DOHH2 (cell line): ENCODE data around the gene LTO1.
A peak's percentile ranks its signal among the peaks of the same experiment; 100 is the strongest.

Source experiments
- H3F3A ChIP-seq: fragments of 200-600 bp; sonication (generic), shearing (Covaris generic); 2 replicates; pipeline ENCODE4 v1.6.0; 2016; ENCODE audit warnings: antibody characterized with exemption, mild to moderate bottlenecking; ENCODE audit not compliant: control insufficient read depth, insufficient read depth
- H3K27ac ChIP-seq: fragments of 200-600 bp; sonication (generic); 2 replicates; pipeline ENCODE4 v1.5.1; 2014; ENCODE audit warnings: low read depth, mild to moderate bottlenecking, low read length, moderate library complexity
- H3K27me3 ChIP-seq: fragments of 200-600 bp; sonication (generic); 2 replicates; pipeline ENCODE4 v1.6.1; 2014; ENCODE audit warnings: mild to moderate bottlenecking, low read length, mixed read lengths; ENCODE audit not compliant: control insufficient read depth
- H3K36me3 ChIP-seq: fragments of 200-600 bp; sonication (generic); 2 replicates; pipeline ENCODE4 v1.6.1; 2014; ENCODE audit warnings: mild to moderate bottlenecking, low read length, moderate library complexity, mixed read lengths; ENCODE audit not compliant: control insufficient read depth
- H3K4me1 ChIP-seq: fragments of 200-600 bp; sonication (generic); 2 replicates; pipeline ENCODE4 v1.6.1; 2014; ENCODE audit warnings: mild to moderate bottlenecking, low read length, mixed read lengths; ENCODE audit not compliant: control insufficient read depth
- H3K4me2 ChIP-seq: fragments of 200-600 bp; sonication (generic); 2 replicates; pipeline ENCODE4 v1.6.0; 2014; ENCODE audit warnings: mild to moderate bottlenecking, low read length, moderate library complexity
- H3K4me3 ChIP-seq: fragments of 200-600 bp; sonication (generic); 2 replicates; pipeline ENCODE4 v1.5.1; 2014; ENCODE audit warnings: mild to moderate bottlenecking, low read length, mixed read lengths
- H3K79me2 ChIP-seq: fragments of 200-600 bp; sonication (generic); 2 replicates; pipeline ENCODE4 v1.6.1; 2014; ENCODE audit warnings: mild to moderate bottlenecking, low read length, mixed read lengths; ENCODE audit not compliant: control insufficient read depth
- H3K9me2 ChIP-seq: fragments of 200-600 bp; sonication (generic); replicated peaks from 2 replicates; pipeline ENCODE4 v1.6.1; 2014; ENCODE audit warnings: mild to moderate bottlenecking, low read length, mixed read lengths; ENCODE audit not compliant: control insufficient read depth
- H3K9me3 ChIP-seq: fragments of 200-600 bp; sonication (generic); 2 replicates; pipeline ENCODE4 v1.6.1; 2014; ENCODE audit warnings: antibody characterized with exemption, low read length, mixed read lengths; ENCODE audit not compliant: control insufficient read depth, insufficient read depth
- H4K20me1 ChIP-seq: fragments of 200-600 bp; sonication (generic); 2 replicates; pipeline ENCODE4 v1.6.0; 2014; ENCODE audit warnings: low read depth, mild to moderate bottlenecking, antibody characterized with exemption, low read length, moderate library complexity; ENCODE audit not compliant: control insufficient read depth, insufficient read depth
- CTCF ChIP-seq: fragments of 200-600 bp; sonication (generic); IDR thresholded peaks from one replicate; pipeline ENCODE4 v1.5.1; 2014; ENCODE audit warnings: antibody characterized with exemption, mild to moderate bottlenecking, low read depth, low read length; ENCODE audit not compliant: poor library complexity, severe bottlenecking
- EZH2phosphoT487 ChIP-seq: fragments of 200-600 bp; sonication (generic); IDR thresholded peaks from 2 replicates; pipeline ENCODE4 v1.6.1; 2017; ENCODE audit warnings: borderline replicate concordance, mild to moderate bottlenecking, antibody characterized with exemption, low read length, moderate library complexity, mixed read lengths

The LTO1 gene

GRCh38 chr11:69686452-69686851, 11.3 kb upstream of the LTO1 start:
- Histone ChIP-seq H3K4me1 (no peaks in the 10 kb centered on the region), H3K27ac (no peak overlapping the region), H3K9me2 (no peaks in the 10 kb centered on the region), H3F3A (no peaks in the 10 kb centered on the region), H3K4me3 (no peak overlapping the region), H3K4me2 (no peak overlapping the region), H3K27me3 (peaks cover 3% of the 10 kb centered on the region), H3K36me3 (no peaks in the 10 kb centered on the region), H4K20me1 (no peaks in the 10 kb centered on the region), H3K79me2 (no peaks in the 10 kb centered on the region), H3K9me3 (no peaks in the 10 kb centered on the region)
- no peak for TF ChIP-seq EZH2phosphoT487
- TF ChIP-seq CTCF, result no peak

- H3K27me3 ChIP-seq, result peaks cover 3% of the 10 kb centered on the region
- H3K36me3 ChIP-seq, result no peaks in the 10 kb centered on the region
- TF ChIP-seq CTCF (no peak), EZH2phosphoT487 (no peak)
- no peak overlapping the region for H3K27ac ChIP-seq
- H3K4me2 ChIP-seq, result 0 out of 2 replicates have a peak overlapping the region, but pooled peaks have one; percentile 18
- H3K9me2 ChIP-seq, result no peaks in the 10 kb centered on the region
- H3K9me3 ChIP-seq, result no peaks in the 10 kb centered on the region
- H3K4me3 ChIP-seq, result no peak overlapping the region
- H4K20me1 ChIP-seq, result no peaks in the 10 kb centered on the region
- no peaks in the 10 kb centered on the region for H3K79me2 ChIP-seq
- no peaks in the 10 kb centered on the region for H3F3A ChIP-seq
- no peaks in the 10 kb centered on the region for H3K4me1 ChIP-seq
These were observed 10.2 kb upstream of the LTO1 start for GRCh38 chr11:69685348-69685747.

GRCh38 chr11:69684651-69685050, 9.5 kb upstream of the LTO1 start:
- TF ChIP-seq EZH2phosphoT487 (no peak), CTCF (no peak)
- Histone ChIP-seq H3K27ac (no peak overlapping the region), H3K79me2 (no peaks in the 10 kb centered on the region), H3K36me3 (no peaks in the 10 kb centered on the region), H3K27me3 (peaks cover 3% of the 10 kb centered on the region), H3K9me3 (no peaks in the 10 kb centered on the region), H3K4me2 (no peak overlapping the region), H3K4me3 (no peak overlapping the region), H3K9me2 (no peaks in the 10 kb centered on the region), H4K20me1 (no peaks in the 10 kb centered on the region), H3F3A (no peaks in the 10 kb centered on the region), H3K4me1 (no peaks in the 10 kb centered on the region)

- Histone ChIP-seq H3K27ac (no peak overlapping the region), H3K36me3 (no peaks in the 10 kb centered on the region), H3F3A (no peaks in the 10 kb centered on the region), H3K4me2 (no peak overlapping the region), H3K9me2 (no peaks in the 10 kb centered on the region), H3K4me1 (no peaks in the 10 kb centered on the region), H3K27me3 (peaks cover 6% of the 10 kb centered on the region), H3K4me3 (no peak overlapping the region), H3K79me2 (no peaks in the 10 kb centered on the region), H4K20me1 (no peaks in the 10 kb centered on the region), H3K9me3 (no peaks in the 10 kb centered on the region)
- TF ChIP-seq CTCF (peak; percentile 40), EZH2phosphoT487 (no peak)
These were observed 8.7 kb upstream of the LTO1 start for GRCh38 chr11:69683764-69684333.
